ENCODE data around the gene CITED4.

DNA sequence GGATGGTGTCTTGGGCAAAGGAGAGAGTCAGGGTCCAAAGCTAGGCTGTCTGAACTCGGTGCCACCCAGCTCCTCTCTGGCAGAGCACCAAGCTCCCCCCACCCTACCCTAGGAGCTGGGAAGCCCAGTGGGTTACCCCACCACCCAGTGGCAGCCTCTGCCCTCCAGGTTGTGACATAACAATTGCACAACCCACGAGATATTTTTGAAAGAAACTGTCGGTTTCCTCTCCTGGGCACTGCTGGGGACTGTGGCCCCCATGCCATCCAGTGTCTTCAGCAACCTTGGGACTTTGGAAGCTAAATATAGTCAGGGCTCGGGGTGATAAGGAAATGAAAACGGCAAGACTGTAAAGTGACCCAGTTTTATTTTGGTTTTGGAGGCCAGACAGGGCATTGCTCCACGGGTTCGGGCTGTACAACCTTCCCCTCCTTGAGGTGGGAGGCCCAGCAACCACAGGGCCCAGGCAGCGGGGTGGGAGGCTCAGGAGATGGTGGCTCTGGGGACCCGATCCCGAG, 1.4 kb downstream of the CITED4 start:
- TF ChIP-seq POLR2AphosphoS5 (IDR thresholded peaks at IDR 0.05; ENCODE audit: low read depth, low read length) (no peak), SIN3A (IDR thresholded peaks at IDR 0.05; ENCODE audit: borderline replicate concordance, insufficient read depth, low read length) (no peak), TAF1 (IDR thresholded peaks at IDR 0.05; ENCODE audit: borderline replicate concordance, insufficient read depth, low read length) (no peak), FOXP2 (optimal IDR thresholded peaks at IDR 0.05; ENCODE audit: borderline replicate concordance, extremely low read depth, extremely low read length, insufficient read depth) (no peak)
- TF ChIP-seq, protein P1, sequence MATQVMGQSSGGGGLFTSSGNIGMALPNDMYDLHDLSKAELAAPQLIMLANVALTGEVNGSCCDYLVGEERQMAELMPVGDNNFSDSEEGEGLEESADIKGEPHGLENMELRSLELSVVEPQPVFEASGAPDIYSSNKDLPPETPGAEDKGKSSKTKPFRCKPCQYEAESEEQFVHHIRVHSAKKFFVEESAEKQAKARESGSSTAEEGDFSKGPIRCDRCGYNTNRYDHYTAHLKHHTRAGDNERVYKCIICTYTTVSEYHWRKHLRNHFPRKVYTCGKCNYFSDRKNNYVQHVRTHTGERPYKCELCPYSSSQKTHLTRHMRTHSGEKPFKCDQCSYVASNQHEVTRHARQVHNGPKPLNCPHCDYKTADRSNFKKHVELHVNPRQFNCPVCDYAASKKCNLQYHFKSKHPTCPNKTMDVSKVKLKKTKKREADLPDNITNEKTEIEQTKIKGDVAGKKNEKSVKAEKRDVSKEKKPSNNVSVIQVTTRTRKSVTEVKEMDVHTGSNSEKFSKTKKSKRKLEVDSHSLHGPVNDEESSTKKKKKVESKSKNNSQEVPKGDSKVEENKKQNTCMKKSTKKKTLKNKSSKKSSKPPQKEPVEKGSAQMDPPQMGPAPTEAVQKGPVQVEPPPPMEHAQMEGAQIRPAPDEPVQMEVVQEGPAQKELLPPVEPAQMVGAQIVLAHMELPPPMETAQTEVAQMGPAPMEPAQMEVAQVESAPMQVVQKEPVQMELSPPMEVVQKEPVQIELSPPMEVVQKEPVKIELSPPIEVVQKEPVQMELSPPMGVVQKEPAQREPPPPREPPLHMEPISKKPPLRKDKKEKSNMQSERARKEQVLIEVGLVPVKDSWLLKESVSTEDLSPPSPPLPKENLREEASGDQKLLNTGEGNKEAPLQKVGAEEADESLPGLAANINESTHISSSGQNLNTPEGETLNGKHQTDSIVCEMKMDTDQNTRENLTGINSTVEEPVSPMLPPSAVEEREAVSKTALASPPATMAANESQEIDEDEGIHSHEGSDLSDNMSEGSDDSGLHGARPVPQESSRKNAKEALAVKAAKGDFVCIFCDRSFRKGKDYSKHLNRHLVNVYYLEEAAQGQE (IDR thresholded peaks at IDR 0.05; ENCODE audit: insufficient read depth in 1 of 2, low read depth in 2 of 2, low read length in 2 of 2) = no peak
